ENCODE results near the gene TNN.
"Not testable (repeated sequence)": the region's sequence is repeated elsewhere in the genome, so short reads cannot be mapped to it uniquely, and the experiment has no call there.

The TNN gene

DNA sequence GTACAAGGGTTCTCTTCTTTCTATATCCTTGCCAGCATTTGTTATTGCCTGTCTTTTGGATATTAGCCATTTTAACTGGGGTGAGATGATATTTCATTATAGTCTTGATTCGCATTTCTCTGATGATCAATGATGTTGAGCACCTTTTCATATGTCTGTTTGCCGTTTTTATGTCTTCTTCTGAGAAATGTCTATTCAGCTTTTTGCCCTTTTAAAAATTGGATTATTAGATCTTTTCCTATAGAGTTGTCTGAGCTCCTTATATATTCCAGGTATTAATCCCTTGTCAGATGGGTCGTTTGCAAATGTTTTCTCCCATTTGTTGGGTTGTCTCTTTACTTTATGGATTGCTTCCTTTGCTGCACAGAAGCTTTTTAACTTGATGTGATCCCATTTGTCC is 25.0 kb upstream of the TNN start:
- Mint-ChIP-seq H3K9me3 (no peaks in the 10 kb centered on the region), H3K36me3 (ENCODE audit: insufficient read depth) (no peaks in the 10 kb centered on the region), H3K27me3 (peaks cover 45% of the 10 kb centered on the region), H3K4me3 (no peak overlapping the region), H3K4me1 (no peaks in the 10 kb centered on the region), H3K27ac (ENCODE audit: low read depth) (no peak overlapping the region)
- DNase-seq (ENCODE audit: low spot score in 2 of 2) (no peak), ATAC-seq (replicated peaks; ENCODE audit: extremely low read depth, poor library complexity, severe bottlenecking) (no peak)

DNA sequence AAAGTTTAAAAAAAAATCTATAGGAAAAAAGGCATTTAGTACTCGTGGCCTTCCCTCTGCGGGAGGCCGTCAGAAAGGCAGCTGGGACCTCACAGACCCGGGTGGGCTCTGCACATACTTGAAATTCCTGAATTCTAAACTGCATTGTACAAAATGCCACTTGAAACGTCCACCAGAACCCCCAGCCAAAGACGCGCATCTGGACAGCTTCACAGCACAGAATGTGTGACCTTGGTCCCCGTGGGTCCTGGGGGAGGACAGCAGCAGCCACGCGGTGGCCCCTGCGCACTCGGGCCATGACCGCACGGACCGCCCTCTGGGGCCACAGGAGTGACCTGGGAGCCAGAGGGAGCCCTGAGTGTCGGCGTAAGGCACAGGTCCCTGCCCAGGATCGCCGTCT is 23.8 kb upstream of the TNN start:
- Mint-ChIP-seq H3K27me3 (peaks cover 57% of the 10 kb centered on the region), H3K36me3 (ENCODE audit: insufficient read depth) (no peaks in the 10 kb centered on the region), H3K4me3 (no peak overlapping the region), H3K27ac (ENCODE audit: low read depth) (no peak overlapping the region), H3K4me1 (no peaks in the 10 kb centered on the region), H3K9me3 (no peaks in the 10 kb centered on the region)
- ATAC-seq (replicated peaks; ENCODE audit: extremely low read depth, poor library complexity, severe bottlenecking) = no peak
- no peak for DNase-seq (ENCODE audit: low spot score in 2 of 2)

DNA sequence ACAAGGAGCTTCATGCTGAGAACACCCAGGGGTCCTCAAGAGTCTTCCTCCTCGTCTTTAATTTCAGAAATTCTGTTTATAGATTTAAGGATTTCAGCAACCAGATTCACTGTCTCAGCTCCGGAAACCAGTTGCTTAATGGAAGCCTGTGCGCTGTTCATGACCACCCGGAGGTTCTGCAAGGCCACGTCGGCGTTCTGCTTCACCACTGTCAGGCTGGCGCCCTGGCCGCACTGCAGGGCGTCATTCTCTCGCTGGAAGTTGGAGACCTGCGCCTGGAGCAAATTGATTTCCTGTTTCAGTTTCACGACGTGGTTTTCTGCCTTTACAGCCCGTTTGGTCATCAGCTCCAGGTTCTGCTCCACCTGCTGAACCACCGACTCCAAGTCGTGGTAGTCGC is 23.0 kb upstream of the TNN start:
- not testable (repeated sequence) for H3K36me3 Mint-ChIP-seq (ENCODE audit: insufficient read depth); H3K27ac Mint-ChIP-seq (ENCODE audit: low read depth); H3K9me3 Mint-ChIP-seq; H3K4me3 Mint-ChIP-seq; H3K4me1 Mint-ChIP-seq; DNase-seq (ENCODE audit: low spot score in 2 of 2); ATAC-seq (replicated peaks; ENCODE audit: extremely low read depth, poor library complexity, severe bottlenecking)
- H3K27me3 Mint-ChIP-seq = peaks cover 65% of the 10 kb centered on the region

DNA sequence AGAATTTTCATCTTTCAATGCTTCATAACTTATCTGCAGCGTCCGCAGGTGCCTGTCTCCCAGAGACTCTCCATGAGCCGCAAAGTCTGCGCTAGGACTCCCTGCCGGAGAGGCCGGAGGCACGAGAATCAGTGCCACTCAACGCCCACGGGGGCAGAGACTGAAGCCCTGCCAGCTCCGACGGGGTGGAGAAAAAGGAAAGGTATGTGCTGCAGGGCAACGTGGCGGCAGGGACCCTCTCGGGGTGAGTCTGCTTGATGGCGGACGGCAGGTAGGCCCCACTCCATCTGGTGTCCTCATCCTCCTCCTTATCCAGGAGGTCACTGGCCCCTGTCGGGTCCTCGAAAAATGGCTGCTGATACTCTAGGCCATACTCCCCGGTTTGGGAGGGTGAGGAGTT is 22.5 kb upstream of the TNN start:
- H3K27ac Mint-ChIP-seq (ENCODE audit: low read depth) = no peak overlapping the region
- DNase-seq (ENCODE audit: low spot score in 2 of 2) = no peak

DNA sequence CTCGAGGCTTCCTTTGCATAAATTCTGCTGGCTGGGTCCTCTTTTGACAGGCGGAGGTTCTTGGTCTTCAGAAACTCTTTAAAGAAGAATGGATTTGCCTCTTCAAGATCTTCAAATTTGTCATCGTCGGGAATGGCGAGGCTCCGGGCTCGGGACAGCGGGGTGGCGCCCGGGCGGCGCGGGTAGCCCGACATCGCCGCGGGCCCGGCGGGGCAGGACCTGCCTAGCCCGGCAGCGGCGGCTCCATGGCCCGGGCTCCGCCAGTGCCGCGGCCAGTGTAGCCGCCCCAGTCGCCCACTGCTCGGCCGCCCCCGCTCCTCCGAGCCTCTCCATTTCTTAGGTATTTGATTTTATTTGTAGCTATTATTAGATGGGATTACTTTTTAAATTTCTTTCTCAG is 22.1 kb upstream of the TNN start:
- H3K4me3 Mint-ChIP-seq = no peak overlapping the region
- peaks cover 74% of the 10 kb centered on the region for H3K27me3 Mint-ChIP-seq
- no peak overlapping the region for H3K27ac Mint-ChIP-seq (ENCODE audit: low read depth)
- H3K36me3 Mint-ChIP-seq (ENCODE audit: insufficient read depth) = no peaks in the 10 kb centered on the region
- ATAC-seq (replicated peaks; ENCODE audit: extremely low read depth, poor library complexity, severe bottlenecking) = no peak
- H3K4me1 Mint-ChIP-seq = no peaks in the 10 kb centered on the region
- DNase-seq (ENCODE audit: low spot score in 2 of 2) = no peak
- H3K9me3 Mint-ChIP-seq = no peaks in the 10 kb centered on the region

More for the DNA sequence above, 22.5 kb upstream of the TNN start:
- Mint-ChIP-seq H3K4me1 (no peaks in the 10 kb centered on the region), H3K4me3 (no peak overlapping the region), H3K27me3 (peaks cover 70% of the 10 kb centered on the region), H3K9me3 (no peaks in the 10 kb centered on the region), H3K36me3 (ENCODE audit: insufficient read depth) (no peaks in the 10 kb centered on the region)
- ATAC-seq (replicated peaks; ENCODE audit: extremely low read depth, poor library complexity, severe bottlenecking) = no peak

DNA sequence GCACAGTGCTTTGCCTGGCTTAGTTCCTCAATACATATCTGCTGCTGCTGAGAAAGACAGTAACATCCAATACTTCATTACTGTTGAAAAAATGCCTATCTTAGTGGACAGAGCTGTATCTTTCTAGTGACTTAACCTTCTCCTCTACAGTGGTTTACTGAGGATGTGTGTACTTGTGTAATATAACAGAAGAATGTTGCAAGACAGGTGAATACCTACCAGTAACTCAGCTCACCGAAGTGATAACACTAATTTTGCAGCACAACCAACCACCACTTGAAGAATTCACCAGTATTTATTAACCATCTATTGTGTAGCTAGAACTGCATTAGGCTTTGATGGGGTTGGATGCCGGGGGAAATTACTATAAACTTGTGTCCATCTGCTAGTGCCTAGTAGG is 16.6 kb upstream of the TNN start:
- H3K4me1 Mint-ChIP-seq = no peaks in the 10 kb centered on the region
- H3K27me3 Mint-ChIP-seq = peaks cover 100% of the 10 kb centered on the region
- H3K27ac Mint-ChIP-seq (ENCODE audit: low read depth) = no peak overlapping the region
- H3K9me3 Mint-ChIP-seq = no peaks in the 10 kb centered on the region
- ATAC-seq (replicated peaks; ENCODE audit: extremely low read depth, poor library complexity, severe bottlenecking) (no peak), DNase-seq (ENCODE audit: low spot score in 2 of 2) (no peak)
- H3K4me3 Mint-ChIP-seq = no peak overlapping the region
- no peaks in the 10 kb centered on the region for H3K36me3 Mint-ChIP-seq (ENCODE audit: insufficient read depth)

DNA sequence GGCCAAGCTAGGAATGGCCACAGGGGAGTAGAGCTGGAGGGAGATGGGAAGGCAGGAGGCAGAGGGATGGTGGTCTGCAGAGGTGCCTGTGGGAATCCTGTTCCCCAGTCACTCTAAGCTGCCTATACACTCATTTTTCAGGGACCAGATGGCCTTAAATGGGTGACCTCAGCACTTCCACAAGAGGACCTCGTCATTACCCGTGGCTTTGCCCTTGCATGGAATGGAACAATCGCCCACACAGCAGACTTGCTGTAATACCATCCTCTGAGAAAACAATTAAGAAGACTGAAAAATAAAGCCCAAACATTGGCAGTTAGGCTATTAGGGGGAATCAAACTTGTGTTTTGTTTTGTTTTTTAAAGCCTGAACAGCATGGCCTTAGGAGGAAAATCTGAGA is 12.9 kb upstream of the TNN start:
- H3K27me3 Mint-ChIP-seq = peaks cover 96% of the 10 kb centered on the region
- ATAC-seq (replicated peaks; ENCODE audit: extremely low read depth, poor library complexity, severe bottlenecking) (no peak), DNase-seq (ENCODE audit: low spot score in 2 of 2) (no peak)
- no peaks in the 10 kb centered on the region for H3K9me3 Mint-ChIP-seq
- no peak overlapping the region for H3K27ac Mint-ChIP-seq (ENCODE audit: low read depth)
- no peak overlapping the region for H3K4me3 Mint-ChIP-seq
- H3K4me1 Mint-ChIP-seq = no peaks in the 10 kb centered on the region
- H3K36me3 Mint-ChIP-seq (ENCODE audit: insufficient read depth) = no peaks in the 10 kb centered on the region

DNA sequence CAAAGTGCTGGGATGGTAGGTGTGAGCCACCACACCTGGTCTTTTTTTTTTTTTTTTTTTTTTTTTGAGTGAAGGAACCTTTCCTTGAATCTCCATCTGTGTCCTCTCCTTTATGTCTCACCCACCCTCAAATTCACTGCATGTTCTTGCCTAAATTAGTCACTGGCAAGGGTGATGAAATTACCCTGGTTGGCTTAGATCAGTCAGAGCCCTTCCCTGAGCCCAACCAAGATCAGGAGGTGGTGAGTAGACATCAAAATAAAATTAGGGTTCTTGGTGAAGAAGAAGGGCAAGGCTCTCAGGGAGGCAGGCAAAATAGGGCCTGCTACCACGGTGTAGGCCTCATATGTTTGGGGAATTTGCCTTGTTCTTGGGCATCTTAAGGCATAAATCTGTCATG is 5.3 kb upstream of the TNN start:
- H3K4me1 Mint-ChIP-seq = no peaks in the 10 kb centered on the region
- H3K27ac Mint-ChIP-seq (ENCODE audit: low read depth) = no peak overlapping the region
- no peaks in the 10 kb centered on the region for H3K36me3 Mint-ChIP-seq (ENCODE audit: insufficient read depth)
- no peak for ATAC-seq (replicated peaks; ENCODE audit: extremely low read depth, poor library complexity, severe bottlenecking)
- peaks cover 59% of the 10 kb centered on the region for H3K27me3 Mint-ChIP-seq
- no peak overlapping the region for H3K4me3 Mint-ChIP-seq
- DNase-seq (ENCODE audit: low spot score in 2 of 2) = no peak
- no peaks in the 10 kb centered on the region for H3K9me3 Mint-ChIP-seq

DNA sequence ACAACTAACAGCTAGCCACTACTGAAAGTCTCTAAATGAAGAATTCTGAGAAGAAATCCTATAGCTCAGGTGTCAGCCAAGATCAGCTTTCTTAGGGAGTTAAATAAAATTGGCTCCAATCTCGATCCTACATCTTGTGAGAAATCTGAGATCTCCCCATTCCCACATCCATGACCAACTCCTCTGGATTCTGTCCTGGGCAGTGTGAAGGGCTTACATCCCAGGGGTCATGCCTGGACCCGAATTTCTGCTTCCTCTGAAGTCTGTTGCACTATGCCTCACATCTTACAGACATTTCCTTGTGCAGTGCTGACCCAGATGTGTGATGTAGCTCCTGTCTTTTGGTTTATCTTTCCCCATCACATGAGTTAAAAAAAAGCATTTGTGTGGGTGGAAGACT is 4.8 kb upstream of the TNN start:
- no peak for DNase-seq (ENCODE audit: low spot score in 2 of 2)
- H3K27me3 Mint-ChIP-seq = peaks cover 57% of the 10 kb centered on the region
- no peaks in the 10 kb centered on the region for H3K9me3 Mint-ChIP-seq
- no peak overlapping the region for H3K4me3 Mint-ChIP-seq
- no peaks in the 10 kb centered on the region for H3K36me3 Mint-ChIP-seq (ENCODE audit: insufficient read depth)
- no peaks in the 10 kb centered on the region for H3K4me1 Mint-ChIP-seq
- no peak overlapping the region for H3K27ac Mint-ChIP-seq (ENCODE audit: low read depth)
- ATAC-seq (replicated peaks; ENCODE audit: extremely low read depth, poor library complexity, severe bottlenecking) = no peak

DNA sequence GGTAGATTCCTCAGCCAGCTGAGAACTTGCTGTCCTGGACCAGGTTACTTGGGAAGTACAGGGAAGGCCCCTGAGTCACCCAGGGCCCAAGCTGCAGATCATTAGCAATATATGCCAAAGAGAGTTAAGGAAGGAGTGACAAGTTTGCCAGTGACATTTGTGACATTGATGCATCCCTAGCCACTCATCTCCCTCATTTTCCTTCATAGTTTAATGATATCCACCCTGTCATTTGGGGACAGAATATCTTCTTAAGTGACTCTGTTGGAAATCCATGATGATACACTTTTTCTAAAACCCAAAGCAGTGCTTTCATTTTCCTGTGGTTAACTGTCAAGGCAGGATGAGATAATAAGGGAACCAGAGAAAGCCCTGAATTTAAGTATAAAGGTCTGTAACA is 3.2 kb downstream of the TNN start:
- H3K9me3 Mint-ChIP-seq = no peaks in the 10 kb centered on the region
- DNase-seq (ENCODE audit: low spot score in 2 of 2) = no peak
- H3K27me3 Mint-ChIP-seq = peaks cover 80% of the 10 kb centered on the region
- no peaks in the 10 kb centered on the region for H3K36me3 Mint-ChIP-seq (ENCODE audit: insufficient read depth)
- peaks cover 6% of the 10 kb centered on the region for H3K4me1 Mint-ChIP-seq
- ATAC-seq (replicated peaks; ENCODE audit: extremely low read depth, poor library complexity, severe bottlenecking) = no peak
- no peak overlapping the region for H3K4me3 Mint-ChIP-seq
- no peak overlapping the region for H3K27ac Mint-ChIP-seq (ENCODE audit: low read depth)

DNA sequence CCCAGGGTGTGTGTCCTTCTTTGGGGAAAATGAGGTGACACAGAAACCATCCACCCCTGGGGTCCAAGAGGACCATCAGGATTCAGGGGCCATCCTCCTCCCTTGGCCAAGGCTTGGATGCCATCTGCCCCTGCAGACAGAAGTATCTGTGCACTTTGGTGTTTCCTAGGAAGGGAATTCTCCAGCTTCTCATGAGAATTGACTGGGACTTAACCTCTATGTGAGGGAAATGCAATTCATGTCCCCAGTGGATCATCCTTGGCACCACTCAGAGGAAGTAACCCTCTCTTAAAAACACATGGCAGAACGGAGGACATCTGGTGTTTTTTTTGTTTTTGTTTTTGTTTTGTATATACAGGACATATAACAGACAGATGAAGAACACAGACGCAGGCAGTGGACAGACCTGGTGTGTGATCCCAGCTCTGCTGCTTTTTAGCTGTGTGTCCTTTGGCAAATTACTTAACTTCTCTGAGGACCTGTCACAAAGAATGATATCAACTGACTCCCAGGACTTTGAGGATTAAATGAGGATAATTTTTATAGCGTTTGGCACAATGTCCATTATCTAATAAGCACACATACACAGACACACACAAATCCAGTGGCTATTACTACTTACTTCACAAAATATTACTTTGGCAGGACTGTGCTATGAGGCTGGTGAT is 3.8 kb downstream of the TNN start:
- H3K27ac Mint-ChIP-seq (ENCODE audit: low read depth) = no peak overlapping the region
- no peaks in the 10 kb centered on the region for H3K36me3 Mint-ChIP-seq (ENCODE audit: insufficient read depth)
- DNase-seq (ENCODE audit: low spot score in 2 of 2) (no peak), ATAC-seq (replicated peaks; ENCODE audit: extremely low read depth, poor library complexity, severe bottlenecking) (no peak)
- H3K4me1 Mint-ChIP-seq = peaks cover 6% of the 10 kb centered on the region
- no peak overlapping the region for H3K4me3 Mint-ChIP-seq
- H3K9me3 Mint-ChIP-seq = no peaks in the 10 kb centered on the region
- peaks cover 80% of the 10 kb centered on the region for H3K27me3 Mint-ChIP-seq

DNA sequence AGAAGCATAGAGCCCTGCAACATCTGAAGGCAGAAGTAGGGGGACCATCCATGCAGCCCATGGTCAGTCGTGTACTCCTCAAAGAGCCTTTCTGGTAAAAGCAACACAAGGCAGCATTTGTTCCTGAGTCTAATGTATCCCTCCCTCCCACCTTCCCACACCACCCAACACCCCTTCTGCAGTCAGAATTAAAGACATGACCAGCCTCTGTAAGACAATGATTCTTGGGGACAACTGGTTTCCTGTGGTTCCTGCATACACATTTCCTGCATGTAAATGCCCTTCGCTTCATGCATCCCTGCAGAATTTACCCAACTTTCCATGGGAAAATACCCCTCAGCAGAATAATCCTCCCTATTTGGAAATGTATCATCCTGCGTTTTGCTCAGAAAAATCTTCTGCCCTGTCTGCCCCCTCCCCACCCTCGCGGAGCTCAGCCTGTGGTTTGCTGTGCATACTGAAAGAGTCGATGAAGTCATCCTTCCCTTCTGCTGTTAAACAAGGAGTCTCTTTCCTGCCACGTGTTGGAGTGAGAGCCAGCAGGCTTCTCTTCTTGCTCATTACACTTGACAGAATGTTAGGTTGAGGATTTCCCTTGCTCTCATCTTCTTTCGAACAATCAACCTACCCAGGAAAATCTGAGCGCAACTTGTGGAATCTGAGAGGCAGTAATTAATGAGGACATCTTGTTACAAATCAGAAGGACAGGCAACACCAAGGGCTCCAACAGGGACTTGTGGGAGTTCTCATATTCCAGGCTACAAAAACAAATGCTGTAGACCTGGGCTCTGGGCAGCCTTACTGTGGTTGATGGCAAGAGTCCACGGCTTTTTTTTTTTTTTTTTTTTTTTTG is 4.7 kb downstream of the TNN start:
- H3K27me3 Mint-ChIP-seq = peaks cover 80% of the 10 kb centered on the region
- H3K4me3 Mint-ChIP-seq = no peak overlapping the region
- ATAC-seq (replicated peaks; ENCODE audit: extremely low read depth, poor library complexity, severe bottlenecking) = no peak
- H3K27ac Mint-ChIP-seq (ENCODE audit: low read depth) = no peak overlapping the region
- DNase-seq (ENCODE audit: low spot score in 2 of 2) = no peak
- peaks cover 6% of the 10 kb centered on the region for H3K4me1 Mint-ChIP-seq
- H3K36me3 Mint-ChIP-seq (ENCODE audit: insufficient read depth) = no peaks in the 10 kb centered on the region
- no peaks in the 10 kb centered on the region for H3K9me3 Mint-ChIP-seq

DNA sequence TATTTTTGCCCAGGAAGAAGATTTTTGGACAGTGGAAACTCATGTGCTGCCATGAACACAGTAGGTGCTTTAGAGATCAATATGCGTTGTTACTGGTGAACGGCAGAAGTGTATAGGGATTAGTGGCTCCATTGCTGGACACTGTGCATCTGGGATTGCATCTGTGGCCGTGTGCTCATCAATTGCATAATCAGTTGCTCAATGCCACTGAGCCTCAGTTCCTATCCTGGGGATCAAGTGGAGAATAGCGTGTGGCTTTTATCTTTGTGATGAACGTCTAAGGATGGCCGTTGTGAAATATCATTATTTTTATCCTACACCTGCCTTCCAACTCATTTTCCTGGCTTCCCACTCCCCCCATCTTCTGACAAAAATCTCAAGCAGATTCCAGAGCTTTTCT is 5.4 kb downstream of the TNN start:
- H3K4me3 Mint-ChIP-seq = no peak overlapping the region

More for the DNA sequence above, 5.4 kb downstream of the TNN start:
- Mint-ChIP-seq H3K36me3 (ENCODE audit: insufficient read depth) (no peaks in the 10 kb centered on the region), H3K4me1 (peaks cover 6% of the 10 kb centered on the region), H3K9me3 (no peaks in the 10 kb centered on the region), H3K27me3 (peaks cover 79% of the 10 kb centered on the region), H3K27ac (ENCODE audit: low read depth) (no peak overlapping the region)
- DNase-seq (ENCODE audit: low spot score in 2 of 2) (no peak), ATAC-seq (replicated peaks; ENCODE audit: extremely low read depth, poor library complexity, severe bottlenecking) (no peak)
